GM23338 (cell line): ENCODE data around the gene XRN2. TPM values are rescaled to one million over a fixed set of nuclear protein-coding genes. Genes with fewer than 3 reads are reported as not detected.

ENCODE experiments used
- ATAC-seq: fragments of 200-7000 bp; cut with Tn5 transposase; 3 replicates; pipeline ENCODE4 v1.9.1; 2020
- DNase-seq: peaks from one replicate; pipeline ENCODE4 v3.0.0-alpha.2; 2015; ENCODE audit warnings: low spot score
- H2AFZ ChIP-seq: fragments of 200-600 bp; sonication (generic); 2 replicates; pipeline ENCODE4 v1.8.0; 2016; ENCODE audit warnings: antibody characterized with exemption, mild to moderate bottlenecking, moderate library complexity
- H3F3A ChIP-seq: fragments of 200-600 bp; sonication (generic); replicated peaks from 2 replicates; pipeline ENCODE4 v1.8.0; 2017; ENCODE audit warnings: antibody characterized with exemption, mixed run types, low read depth
- H3K27ac ChIP-seq: fragments of 200-600 bp; sonication (generic); 2 replicates; pipeline ENCODE4 v1.6.1; 2016; ENCODE audit warnings: low read depth
- H3K27me3 ChIP-seq: fragments of 200-600 bp; sonication (generic); 2 replicates; pipeline ENCODE4 v1.8.0; 2016; ENCODE audit warnings: mild to moderate bottlenecking, mixed run types, moderate library complexity; ENCODE audit not compliant: insufficient read depth
- H3K36me3 ChIP-seq: fragments of 200-600 bp; sonication (generic); 2 replicates; pipeline ENCODE4 v1.8.0; 2016; ENCODE audit warnings: mild to moderate bottlenecking; ENCODE audit not compliant: insufficient read depth
- H3K4me1 ChIP-seq: fragments of 200-600 bp; sonication (generic); 2 replicates; pipeline ENCODE4 v1.8.0; 2016; ENCODE audit warnings: mild to moderate bottlenecking, moderate library complexity; ENCODE audit not compliant: insufficient read depth
- H3K4me2 ChIP-seq: fragments of 200-600 bp; sonication (generic); 2 replicates; pipeline ENCODE4 v1.7.1; 2017; ENCODE audit warnings: mixed run types
- H3K4me3 ChIP-seq: fragments of 200-600 bp; sonication (generic); 2 replicates; pipeline ENCODE4 v1.6.1; 2016; ENCODE audit warnings: mixed run types
- H3K79me2 ChIP-seq: fragments of 200-600 bp; sonication (generic); replicated peaks from 2 replicates; pipeline ENCODE4 v1.8.0; 2017; ENCODE audit warnings: mild to moderate bottlenecking; ENCODE audit not compliant: insufficient read depth
- H3K9me2 ChIP-seq: fragments of 200-600 bp; sonication (generic); 2 replicates; pipeline ENCODE4 v1.8.0; 2017; ENCODE audit not compliant: insufficient read depth
- H4K20me1 ChIP-seq: fragments of 200-600 bp; sonication (generic); replicated peaks from 2 replicates; pipeline ENCODE4 v1.8.0; 2017; ENCODE audit warnings: mild to moderate bottlenecking; ENCODE audit not compliant: insufficient read depth
- H3K27ac Mint-ChIP-seq: 2 replicates; pipeline ENCODE4 v1.8.0; 2020; ENCODE audit warnings: inconsistent platforms, mild to moderate bottlenecking, moderate library complexity, mixed read lengths
- H3K27me3 Mint-ChIP-seq: 3 replicates; pipeline ENCODE4 v1.8.0; 2022; ENCODE audit warnings: low read depth, mild to moderate bottlenecking, moderate library complexity, mixed read lengths, inconsistent platforms; ENCODE audit not compliant: insufficient read depth, poor library complexity
- H3K36me3 Mint-ChIP-seq: 3 replicates; pipeline ENCODE4 v1.8.0; 2021; ENCODE audit warnings: low read depth, mild to moderate bottlenecking, inconsistent platforms, moderate library complexity, mixed read lengths
- H3K4me1 Mint-ChIP-seq: 3 replicates; pipeline ENCODE4 v1.8.0; 2020; ENCODE audit warnings: mild to moderate bottlenecking, inconsistent platforms, mixed read lengths
- H3K4me3 Mint-ChIP-seq: 3 replicates; pipeline ENCODE4 v1.8.0; 2021; ENCODE audit warnings: moderate library complexity, mild to moderate bottlenecking, inconsistent platforms, mixed read lengths
- H3K9me3 Mint-ChIP-seq: 3 replicates; pipeline ENCODE4 v1.8.0; 2020; ENCODE audit warnings: moderate library complexity, mild to moderate bottlenecking, inconsistent platforms, mixed read lengths
- CREB1 ChIP-seq: fragments of 250-450 bp; sonication (Bioruptor Pico); IDR thresholded peaks from 2 replicates; pipeline ENCODE4 v1.5.0; 2020; ENCODE audit warnings: low read depth, mild to moderate bottlenecking, moderate library complexity
- EZH2 ChIP-seq: fragments of 200-600 bp; sonication (generic); IDR thresholded peaks from one replicate; pipeline ENCODE4 v1.8.0; 2017; ENCODE audit warnings: antibody characterized with exemption, mild to moderate bottlenecking, low read depth; ENCODE audit not compliant: unreplicated experiment
- EZH2phosphoT487 ChIP-seq: fragments of 200-600 bp; sonication (generic); IDR thresholded peaks from one replicate; pipeline ENCODE4 v1.8.1; 2018; ENCODE audit warnings: antibody characterized with exemption; ENCODE audit not compliant: unreplicated experiment
- JUNB ChIP-seq: IDR thresholded peaks from one replicate; pipeline ENCODE4 v1.6.1; 2016; ENCODE audit warnings: antibody characterized with exemption; ENCODE audit not compliant: unreplicated experiment
- NANOG ChIP-seq: IDR thresholded peaks from 2 replicates; pipeline ENCODE4 v1.6.1; 2016; ENCODE audit warnings: antibody characterized with exemption, borderline replicate concordance
- POLR2AphosphoS5 ChIP-seq: IDR thresholded peaks from 2 replicates; pipeline ENCODE4 v1.6.1; 2016; ENCODE audit warnings: antibody characterized with exemption, low read depth
- STAT1 ChIP-seq: IDR thresholded peaks from one replicate; pipeline ENCODE4 v1.6.1; 2016; ENCODE audit warnings: antibody characterized with exemption; ENCODE audit not compliant: unreplicated experiment
- ZNF114 ChIP-seq: fragments of 250-450 bp; sonication (Bioruptor Pico); IDR thresholded peaks from 2 replicates; pipeline ENCODE4 v1.5.0; 2020; ENCODE audit warnings: mild to moderate bottlenecking, moderate library complexity
- ZNF331 ChIP-seq: fragments of 250-450 bp; sonication (Bioruptor Pico); IDR thresholded peaks from 2 replicates; pipeline ENCODE4 v1.5.0; 2020; ENCODE audit warnings: low read depth, mild to moderate bottlenecking, moderate library complexity
- polyA plus RNA-seq: library from polyadenylated mRNA; unstranded; fragments of >200 nt; fragmentation: Nextera tagmentation; extraction: Ambion mirVana; gene quantifications from 2 replicates; pipeline ENCODE4 v1.2.1, GENCODE V29; 2016
- total RNA-seq: library from RNA; depleted of rRNA; stranded (reverse); fragments of >200 nt; shearing (Covaris generic); gene quantifications from 2 replicates; pipeline ENCODE4 v1.2.3, GENCODE V29; 2014
- TF ChIP-seq, protein P1 (sequence below), 2 experiments: fragments of 200-600 bp in 1 of 2; sonication (generic) in 1 of 2; conservative IDR thresholded peaks; 2 replicates each; pipeline versions ENCODE4 v1.5.1 to v1.6.1; 2016 to 2017; ENCODE audit warnings: antibody characterized with exemption in 2 of 2, low read depth in 2 of 2, mild to moderate bottlenecking in 2 of 2, moderate library complexity in 1 of 2
- TF ChIP-seq, protein P2 (sequence below): IDR thresholded peaks from one replicate; pipeline ENCODE4 v1.6.1; 2018; ENCODE audit warnings: antibody characterized with exemption; ENCODE audit not compliant: unreplicated experiment
- TF ChIP-seq, protein P3 (sequence below): fragments of 250-450 bp; sonication (Bioruptor Pico); IDR thresholded peaks from 2 replicates; pipeline ENCODE4 v1.5.0; 2020; ENCODE audit warnings: mild to moderate bottlenecking, moderate library complexity
- TF ChIP-seq, protein P4 (sequence below): IDR thresholded peaks from 2 replicates; pipeline ENCODE4 v1.6.1; 2016; ENCODE audit warnings: antibody characterized with exemption

Gene XRN2
- total and polyA plus RNA-seq, 2 experiments from 2014 or later: 113 to 150 TPM

DNA sequence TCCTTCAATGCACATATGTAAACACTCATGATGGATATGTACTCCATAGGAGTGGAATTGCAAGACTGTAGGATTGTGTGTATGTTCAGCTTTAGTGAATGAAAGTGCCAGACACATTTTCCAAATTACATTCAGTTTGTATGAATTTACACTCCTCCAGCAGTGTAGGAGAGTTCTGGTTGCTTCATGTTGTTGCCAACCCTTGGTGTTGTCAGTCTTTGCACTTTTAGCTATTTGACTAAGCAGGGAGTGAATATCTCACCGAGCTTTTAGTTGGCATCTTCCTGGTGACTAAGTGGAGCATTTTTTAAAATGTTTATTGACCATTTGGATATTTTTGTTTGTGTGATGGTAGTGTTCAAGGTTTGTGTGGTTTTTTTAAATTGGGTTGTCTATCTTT lies 70.3 kb downstream of the XRN2 start:
- no peaks in the 10 kb centered on the region for H3F3A ChIP-seq
- TF ChIP-seq POLR2AphosphoS5 (no peak), ZNF114 (no peak), NANOG (no peak), CREB1 (CRISPR knock-in tag) (no peak), JUNB (no peak), STAT1 (no peak), EZH2phosphoT487 (no peak), EZH2 (no peak), ZNF331 (CRISPR knock-in tag) (no peak)
- TF ChIP-seq, protein P1, sequence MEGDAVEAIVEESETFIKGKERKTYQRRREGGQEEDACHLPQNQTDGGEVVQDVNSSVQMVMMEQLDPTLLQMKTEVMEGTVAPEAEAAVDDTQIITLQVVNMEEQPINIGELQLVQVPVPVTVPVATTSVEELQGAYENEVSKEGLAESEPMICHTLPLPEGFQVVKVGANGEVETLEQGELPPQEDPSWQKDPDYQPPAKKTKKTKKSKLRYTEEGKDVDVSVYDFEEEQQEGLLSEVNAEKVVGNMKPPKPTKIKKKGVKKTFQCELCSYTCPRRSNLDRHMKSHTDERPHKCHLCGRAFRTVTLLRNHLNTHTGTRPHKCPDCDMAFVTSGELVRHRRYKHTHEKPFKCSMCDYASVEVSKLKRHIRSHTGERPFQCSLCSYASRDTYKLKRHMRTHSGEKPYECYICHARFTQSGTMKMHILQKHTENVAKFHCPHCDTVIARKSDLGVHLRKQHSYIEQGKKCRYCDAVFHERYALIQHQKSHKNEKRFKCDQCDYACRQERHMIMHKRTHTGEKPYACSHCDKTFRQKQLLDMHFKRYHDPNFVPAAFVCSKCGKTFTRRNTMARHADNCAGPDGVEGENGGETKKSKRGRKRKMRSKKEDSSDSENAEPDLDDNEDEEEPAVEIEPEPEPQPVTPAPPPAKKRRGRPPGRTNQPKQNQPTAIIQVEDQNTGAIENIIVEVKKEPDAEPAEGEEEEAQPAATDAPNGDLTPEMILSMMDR (conservative IDR thresholded peaks at IDR 0.05; ENCODE audit: low read depth in 2 of 2): no peak
- TF ChIP-seq, protein P2, sequence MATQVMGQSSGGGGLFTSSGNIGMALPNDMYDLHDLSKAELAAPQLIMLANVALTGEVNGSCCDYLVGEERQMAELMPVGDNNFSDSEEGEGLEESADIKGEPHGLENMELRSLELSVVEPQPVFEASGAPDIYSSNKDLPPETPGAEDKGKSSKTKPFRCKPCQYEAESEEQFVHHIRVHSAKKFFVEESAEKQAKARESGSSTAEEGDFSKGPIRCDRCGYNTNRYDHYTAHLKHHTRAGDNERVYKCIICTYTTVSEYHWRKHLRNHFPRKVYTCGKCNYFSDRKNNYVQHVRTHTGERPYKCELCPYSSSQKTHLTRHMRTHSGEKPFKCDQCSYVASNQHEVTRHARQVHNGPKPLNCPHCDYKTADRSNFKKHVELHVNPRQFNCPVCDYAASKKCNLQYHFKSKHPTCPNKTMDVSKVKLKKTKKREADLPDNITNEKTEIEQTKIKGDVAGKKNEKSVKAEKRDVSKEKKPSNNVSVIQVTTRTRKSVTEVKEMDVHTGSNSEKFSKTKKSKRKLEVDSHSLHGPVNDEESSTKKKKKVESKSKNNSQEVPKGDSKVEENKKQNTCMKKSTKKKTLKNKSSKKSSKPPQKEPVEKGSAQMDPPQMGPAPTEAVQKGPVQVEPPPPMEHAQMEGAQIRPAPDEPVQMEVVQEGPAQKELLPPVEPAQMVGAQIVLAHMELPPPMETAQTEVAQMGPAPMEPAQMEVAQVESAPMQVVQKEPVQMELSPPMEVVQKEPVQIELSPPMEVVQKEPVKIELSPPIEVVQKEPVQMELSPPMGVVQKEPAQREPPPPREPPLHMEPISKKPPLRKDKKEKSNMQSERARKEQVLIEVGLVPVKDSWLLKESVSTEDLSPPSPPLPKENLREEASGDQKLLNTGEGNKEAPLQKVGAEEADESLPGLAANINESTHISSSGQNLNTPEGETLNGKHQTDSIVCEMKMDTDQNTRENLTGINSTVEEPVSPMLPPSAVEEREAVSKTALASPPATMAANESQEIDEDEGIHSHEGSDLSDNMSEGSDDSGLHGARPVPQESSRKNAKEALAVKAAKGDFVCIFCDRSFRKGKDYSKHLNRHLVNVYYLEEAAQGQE: no peak
- TF ChIP-seq, protein P3, sequence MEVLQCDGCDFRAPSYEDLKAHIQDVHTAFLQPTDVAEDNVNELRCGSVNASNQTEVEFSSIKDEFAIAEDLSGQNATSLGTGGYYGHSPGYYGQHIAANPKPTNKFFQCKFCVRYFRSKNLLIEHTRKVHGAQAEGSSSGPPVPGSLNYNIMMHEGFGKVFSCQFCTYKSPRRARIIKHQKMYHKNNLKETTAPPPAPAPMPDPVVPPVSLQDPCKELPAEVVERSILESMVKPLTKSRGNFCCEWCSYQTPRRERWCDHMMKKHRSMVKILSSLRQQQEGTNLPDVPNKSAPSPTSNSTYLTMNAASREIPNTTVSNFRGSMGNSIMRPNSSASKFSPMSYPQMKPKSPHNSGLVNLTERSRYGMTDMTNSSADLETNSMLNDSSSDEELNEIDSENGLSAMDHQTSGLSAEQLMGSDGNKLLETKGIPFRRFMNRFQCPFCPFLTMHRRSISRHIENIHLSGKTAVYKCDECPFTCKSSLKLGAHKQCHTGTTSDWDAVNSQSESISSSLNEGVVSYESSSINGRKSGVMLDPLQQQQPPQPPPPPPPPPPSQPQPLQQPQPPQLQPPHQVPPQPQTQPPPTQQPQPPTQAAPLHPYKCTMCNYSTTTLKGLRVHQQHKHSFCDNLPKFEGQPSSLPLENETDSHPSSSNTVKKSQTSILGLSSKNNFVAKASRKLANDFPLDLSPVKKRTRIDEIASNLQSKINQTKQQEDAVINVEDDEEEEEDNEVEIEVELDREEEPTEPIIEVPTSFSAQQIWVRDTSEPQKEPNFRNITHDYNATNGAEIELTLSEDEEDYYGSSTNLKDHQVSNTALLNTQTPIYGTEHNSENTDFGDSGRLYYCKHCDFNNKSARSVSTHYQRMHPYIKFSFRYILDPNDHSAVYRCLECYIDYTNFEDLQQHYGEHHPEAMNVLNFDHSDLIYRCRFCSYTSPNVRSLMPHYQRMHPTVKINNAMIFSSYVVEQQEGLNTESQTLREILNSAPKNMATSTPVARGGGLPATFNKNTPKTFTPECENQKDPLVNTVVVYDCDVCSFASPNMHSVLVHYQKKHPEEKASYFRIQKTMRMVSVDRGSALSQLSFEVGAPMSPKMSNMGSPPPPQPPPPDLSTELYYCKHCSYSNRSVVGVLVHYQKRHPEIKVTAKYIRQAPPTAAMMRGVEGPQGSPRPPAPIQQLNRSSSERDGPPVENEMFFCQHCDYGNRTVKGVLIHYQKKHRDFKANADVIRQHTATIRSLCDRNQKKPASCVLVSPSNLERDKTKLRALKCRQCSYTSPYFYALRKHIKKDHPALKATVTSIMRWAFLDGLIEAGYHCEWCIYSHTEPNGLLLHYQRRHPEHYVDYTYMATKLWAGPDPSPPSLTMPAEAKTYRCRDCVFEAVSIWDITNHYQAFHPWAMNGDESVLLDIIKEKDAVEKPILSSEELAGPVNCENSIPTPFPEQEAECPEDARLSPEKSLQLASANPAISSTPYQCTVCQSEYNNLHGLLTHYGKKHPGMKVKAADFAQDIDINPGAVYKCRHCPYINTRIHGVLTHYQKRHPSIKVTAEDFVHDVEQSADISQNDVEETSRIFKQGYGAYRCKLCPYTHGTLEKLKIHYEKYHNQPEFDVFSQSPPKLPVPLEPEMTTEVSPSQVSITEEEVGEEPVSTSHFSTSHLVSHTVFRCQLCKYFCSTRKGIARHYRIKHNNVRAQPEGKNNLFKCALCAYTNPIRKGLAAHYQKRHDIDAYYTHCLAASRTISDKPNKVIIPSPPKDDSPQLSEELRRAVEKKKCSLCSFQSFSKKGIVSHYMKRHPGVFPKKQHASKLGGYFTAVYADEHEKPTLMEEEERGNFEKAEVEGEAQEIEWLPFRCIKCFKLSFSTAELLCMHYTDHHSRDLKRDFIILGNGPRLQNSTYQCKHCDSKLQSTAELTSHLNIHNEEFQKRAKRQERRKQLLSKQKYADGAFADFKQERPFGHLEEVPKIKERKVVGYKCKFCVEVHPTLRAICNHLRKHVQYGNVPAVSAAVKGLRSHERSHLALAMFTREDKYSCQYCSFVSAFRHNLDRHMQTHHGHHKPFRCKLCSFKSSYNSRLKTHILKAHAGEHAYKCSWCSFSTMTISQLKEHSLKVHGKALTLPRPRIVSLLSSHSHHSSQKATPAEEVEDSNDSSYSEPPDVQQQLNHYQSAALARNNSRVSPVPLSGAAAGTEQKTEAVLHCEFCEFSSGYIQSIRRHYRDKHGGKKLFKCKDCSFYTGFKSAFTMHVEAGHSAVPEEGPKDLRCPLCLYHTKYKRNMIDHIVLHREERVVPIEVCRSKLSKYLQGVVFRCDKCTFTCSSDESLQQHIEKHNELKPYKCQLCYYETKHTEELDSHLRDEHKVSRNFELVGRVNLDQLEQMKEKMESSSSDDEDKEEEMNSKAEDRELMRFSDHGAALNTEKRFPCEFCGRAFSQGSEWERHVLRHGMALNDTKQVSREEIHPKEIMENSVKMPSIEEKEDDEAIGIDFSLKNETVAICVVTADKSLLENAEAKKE (CRISPR knock-in tag): no peak
- TF ChIP-seq, protein P4, sequence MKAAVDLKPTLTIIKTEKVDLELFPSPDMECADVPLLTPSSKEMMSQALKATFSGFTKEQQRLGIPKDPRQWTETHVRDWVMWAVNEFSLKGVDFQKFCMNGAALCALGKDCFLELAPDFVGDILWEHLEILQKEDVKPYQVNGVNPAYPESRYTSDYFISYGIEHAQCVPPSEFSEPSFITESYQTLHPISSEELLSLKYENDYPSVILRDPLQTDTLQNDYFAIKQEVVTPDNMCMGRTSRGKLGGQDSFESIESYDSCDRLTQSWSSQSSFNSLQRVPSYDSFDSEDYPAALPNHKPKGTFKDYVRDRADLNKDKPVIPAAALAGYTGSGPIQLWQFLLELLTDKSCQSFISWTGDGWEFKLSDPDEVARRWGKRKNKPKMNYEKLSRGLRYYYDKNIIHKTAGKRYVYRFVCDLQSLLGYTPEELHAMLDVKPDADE: no peak
- H3K36me3 Mint-ChIP-seq: peaks cover 24% of the 10 kb centered on the region
- no peaks in the 10 kb centered on the region for H3K9me2 ChIP-seq
- peaks cover 93% of the 10 kb centered on the region for H3K79me2 ChIP-seq
- H3K4me3 ChIP-seq: no peak overlapping the region
- H3K27me3 ChIP-seq: no peaks in the 10 kb centered on the region
- no peaks in the 10 kb centered on the region; the same call in 1 of the 2 replicates for H3K4me1 ChIP-seq
- H3K27ac ChIP-seq: no peak overlapping the region
- ATAC-seq (no peak), DNase-seq (no peak)
- H3K27ac Mint-ChIP-seq: no peak overlapping the region; the same call in 1 of the 2 replicates
- no peaks in the 10 kb centered on the region for H3K9me3 Mint-ChIP-seq
- peaks cover 6% of the 10 kb centered on the region for H3K36me3 ChIP-seq
- H3K4me1 Mint-ChIP-seq: peaks cover 9% of the 10 kb centered on the region
- H3K4me2 ChIP-seq: no peak overlapping the region
- peaks cover 3% of the 10 kb centered on the region for H3K27me3 Mint-ChIP-seq
- H2AFZ ChIP-seq: no peak overlapping the region
- no peak overlapping the region for H3K4me3 Mint-ChIP-seq
- H4K20me1 ChIP-seq: peaks cover 23% of the 10 kb centered on the region
